Measurements from ENCODE around the gene RGS6.

DNA sequence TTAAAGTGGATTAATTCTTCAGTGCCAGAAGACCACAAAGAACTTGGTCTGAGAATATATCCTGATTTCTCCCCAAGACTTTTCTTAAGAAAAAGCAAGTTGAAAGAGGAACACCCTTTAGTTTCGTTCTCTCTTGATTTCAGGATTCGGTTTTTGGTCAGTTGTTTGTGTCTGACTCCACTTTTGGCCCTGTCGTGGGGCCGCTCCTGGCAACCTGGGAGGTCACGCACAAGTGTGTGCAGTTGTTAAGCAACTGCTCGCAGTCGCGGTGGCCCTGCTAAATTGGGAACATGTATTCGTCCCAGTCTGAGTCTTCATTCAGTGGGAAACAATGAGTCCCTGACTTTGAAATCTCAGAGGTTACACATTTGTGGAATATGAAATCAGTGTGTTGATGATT lies 68.7 kb downstream of the RGS6 start:
- TF ChIP-seq, protein P1, sequence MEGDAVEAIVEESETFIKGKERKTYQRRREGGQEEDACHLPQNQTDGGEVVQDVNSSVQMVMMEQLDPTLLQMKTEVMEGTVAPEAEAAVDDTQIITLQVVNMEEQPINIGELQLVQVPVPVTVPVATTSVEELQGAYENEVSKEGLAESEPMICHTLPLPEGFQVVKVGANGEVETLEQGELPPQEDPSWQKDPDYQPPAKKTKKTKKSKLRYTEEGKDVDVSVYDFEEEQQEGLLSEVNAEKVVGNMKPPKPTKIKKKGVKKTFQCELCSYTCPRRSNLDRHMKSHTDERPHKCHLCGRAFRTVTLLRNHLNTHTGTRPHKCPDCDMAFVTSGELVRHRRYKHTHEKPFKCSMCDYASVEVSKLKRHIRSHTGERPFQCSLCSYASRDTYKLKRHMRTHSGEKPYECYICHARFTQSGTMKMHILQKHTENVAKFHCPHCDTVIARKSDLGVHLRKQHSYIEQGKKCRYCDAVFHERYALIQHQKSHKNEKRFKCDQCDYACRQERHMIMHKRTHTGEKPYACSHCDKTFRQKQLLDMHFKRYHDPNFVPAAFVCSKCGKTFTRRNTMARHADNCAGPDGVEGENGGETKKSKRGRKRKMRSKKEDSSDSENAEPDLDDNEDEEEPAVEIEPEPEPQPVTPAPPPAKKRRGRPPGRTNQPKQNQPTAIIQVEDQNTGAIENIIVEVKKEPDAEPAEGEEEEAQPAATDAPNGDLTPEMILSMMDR (conservative IDR thresholded peaks at IDR 0.05; ENCODE audit: low read length) = no peak
- no peak for TF ChIP-seq EZH2phosphoT487 (IDR thresholded peaks at IDR 0.05; ENCODE audit: borderline replicate concordance, low read depth, low read length)

Data from OCI-LY7 (cell line).